OCI-M2 (cell line): ENCODE data around the gene KCNQ1.
"Not testable (repeated sequence)": the region's sequence is repeated elsewhere in the genome, so short reads cannot be mapped to it uniquely, and the experiment has no call there.

Experiments
- DNase-seq: peaks from one replicate; lab custom pipeline; 2025; ENCODE audit not compliant: unreplicated experiment; lab: John Stamatoyannopoulos, UW

KCNQ1 gene

GRCh38 chr11:2631161-2631560 is 186.4 kb downstream of the KCNQ1 start:
- DNase-seq: no peak

- DNase-seq: not testable (repeated sequence)
Measured at GRCh38 chr11:2639763-2640162, 195.0 kb downstream of the KCNQ1 start.

- no peak for DNase-seq
Measured at GRCh38 chr11:2641623-2642022, 196.8 kb downstream of the KCNQ1 start.

GRCh38 chr11:2643746-2644145 is 198.9 kb downstream of the KCNQ1 start:
- DNase-seq: no peak

GRCh38 chr11:2644844-2645778 is 200.3 kb downstream of the KCNQ1 start:
- no peak for DNase-seq

- no peak for DNase-seq
Measured at GRCh38 chr11:2645779-2646118, 200.9 kb downstream of the KCNQ1 start.

GRCh38 chr11:2647167-2647566 is 202.4 kb downstream of the KCNQ1 start:
- DNase-seq: no peak

- no peak for DNase-seq
Measured at GRCh38 chr11:2647953-2648352, 203.1 kb downstream of the KCNQ1 start.

GRCh38 chr11:2649400-2649799 is 204.6 kb downstream of the KCNQ1 start:
- DNase-seq: no peak

GRCh38 chr11:2649848-2650247 is 205.0 kb downstream of the KCNQ1 start:
- no peak for DNase-seq

- no peak for DNase-seq
Measured at GRCh38 chr11:2650343-2650867, 205.6 kb downstream of the KCNQ1 start.

GRCh38 chr11:2651054-2651617 is 206.3 kb downstream of the KCNQ1 start:
- no peak for DNase-seq

- no peak for DNase-seq
Measured at GRCh38 chr11:2651826-2652271, 207.0 kb downstream of the KCNQ1 start.

- DNase-seq: no peak
Measured at GRCh38 chr11:2652333-2653197, 207.8 kb downstream of the KCNQ1 start.

GRCh38 chr11:2653198-2653551 is 208.4 kb downstream of the KCNQ1 start:
- no peak for DNase-seq

- no peak for DNase-seq
Measured at GRCh38 chr11:2653930-2654739, 209.3 kb downstream of the KCNQ1 start.

- no peak for DNase-seq
Measured at GRCh38 chr11:2655016-2655719, 210.4 kb downstream of the KCNQ1 start.

GRCh38 chr11:2655834-2656622 is 211.2 kb downstream of the KCNQ1 start:
- DNase-seq: no peak

GRCh38 chr11:2656859-2657258 is 212.1 kb downstream of the KCNQ1 start:
- DNase-seq: no peak
